ENCODE measurements around the gene NEUROG2.
"Not testable (repeated sequence)": the region's sequence is repeated elsewhere in the genome, so short reads cannot be mapped to it uniquely, and the experiment has no call there.

Gene NEUROG2

GRCh38 chr4:112516066-112516470 is at the start of gene NEUROG2:
NEUROG2 (minus strand) TSS chr4:112516180; CDS start chr4:112515475, 705 bp downstream.
- no peak for DNase-seq

- DNase-seq, result no peak
Measured at GRCh38 chr4:112564706-112565270, 48.8 kb upstream of the NEUROG2 start.

DNA sequence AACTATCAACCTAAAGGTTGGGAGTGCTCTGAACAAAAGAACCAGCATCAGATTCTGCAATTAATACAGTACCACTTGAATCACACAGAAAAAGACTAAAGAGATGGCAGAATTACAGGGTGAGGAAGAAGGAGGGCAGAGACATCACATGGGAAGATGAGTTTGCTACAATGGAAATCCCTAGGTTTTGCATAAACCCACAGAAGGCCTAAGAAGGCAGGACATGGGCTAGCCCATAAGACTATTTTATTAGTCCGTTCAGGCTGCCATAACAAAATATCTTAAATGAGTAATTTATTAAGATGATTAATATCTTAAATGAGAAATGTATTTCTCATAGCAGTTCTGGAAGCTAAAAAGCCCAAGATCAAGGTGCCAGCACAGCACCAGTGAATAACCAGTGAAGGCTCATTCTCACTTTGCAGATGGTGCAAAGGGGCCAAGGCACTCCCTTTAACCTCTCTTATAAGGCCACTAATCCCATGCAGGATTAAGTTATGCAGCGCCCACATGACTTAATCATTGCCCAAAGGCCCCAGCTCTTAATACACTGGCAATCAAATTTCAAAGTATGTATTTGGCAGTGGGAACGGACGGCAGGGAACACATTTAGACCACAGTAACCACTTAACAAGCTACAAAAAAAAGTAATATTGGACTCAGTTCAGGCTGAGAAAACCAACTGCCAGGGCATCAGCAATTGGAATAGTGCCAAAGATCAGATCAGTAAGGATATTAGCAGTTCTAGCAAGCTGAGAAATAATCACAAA is 47.6 kb upstream of the NEUROG2 start:
- no peak for DNase-seq

GRCh38 chr4:112562254-112562879 is 46.4 kb upstream of the NEUROG2 start:
- DNase-seq, result no peak

- no peak for DNase-seq
Measured at GRCh38 chr4:112560084-112560483, 44.1 kb upstream of the NEUROG2 start.

DNA sequence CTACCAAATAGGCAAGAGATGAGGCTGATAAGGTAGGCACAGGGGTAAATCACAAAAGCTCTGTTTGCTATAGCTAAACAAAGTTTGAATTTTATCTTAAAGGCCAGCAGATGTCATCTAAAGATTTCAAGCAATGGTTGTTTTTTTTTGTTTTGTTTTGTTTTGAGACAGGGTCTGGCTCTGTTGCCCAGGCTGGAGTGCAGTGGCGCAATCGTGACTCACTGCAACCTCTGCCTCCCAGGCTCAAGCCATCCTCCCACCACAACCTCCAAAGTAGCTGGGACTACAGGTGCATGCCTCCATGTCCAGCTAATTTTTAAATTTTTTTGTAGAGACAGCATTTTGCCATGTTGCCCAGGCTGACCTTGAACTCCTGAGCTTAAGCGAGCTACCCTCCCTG is 43.1 kb upstream of the NEUROG2 start:
- DNase-seq, result no peak

- no peak for DNase-seq
Measured at GRCh38 chr4:112557676-112558411, 41.9 kb upstream of the NEUROG2 start.

DNA sequence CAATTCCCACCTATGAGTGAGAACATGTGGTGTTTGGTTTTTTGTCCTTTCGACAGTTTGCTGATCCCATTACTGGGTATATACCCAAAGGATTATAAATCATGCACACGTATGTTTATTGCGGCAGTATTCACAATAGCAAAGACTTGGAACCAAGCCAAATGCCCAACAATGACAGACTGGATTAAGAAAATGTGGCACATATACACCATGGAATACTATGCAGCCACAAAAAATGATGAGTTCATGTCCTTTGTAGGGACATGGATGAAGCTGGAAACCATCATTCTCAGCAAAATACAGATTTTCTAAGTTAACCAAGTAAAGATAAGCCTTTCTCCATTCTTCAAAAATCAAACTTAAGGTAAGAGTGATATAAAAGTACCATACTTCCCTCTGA is 38.3 kb upstream of the NEUROG2 start:
- DNase-seq, result not testable (repeated sequence)

DNA sequence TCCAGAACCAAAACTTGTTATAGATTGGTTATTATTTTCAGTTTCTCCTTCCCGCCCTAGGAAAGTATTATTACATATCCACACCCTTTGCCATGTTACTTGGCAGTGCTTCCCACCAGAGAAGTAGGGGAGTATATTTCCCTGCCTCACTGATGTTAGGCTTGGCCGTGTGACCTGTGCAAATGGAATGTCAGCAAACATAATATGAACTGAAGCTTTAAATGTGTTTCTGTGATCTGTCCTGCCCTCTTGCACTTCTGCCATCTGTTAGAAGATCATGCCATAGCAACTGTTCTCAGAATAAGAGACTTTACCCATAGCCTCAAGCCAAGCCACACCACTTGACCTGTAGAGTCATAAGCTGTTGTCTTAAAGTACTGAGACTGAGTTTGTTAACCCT is 36.7 kb upstream of the NEUROG2 start:
- DNase-seq, result no peak

GRCh38 chr4:112550728-112551127 is 34.7 kb upstream of the NEUROG2 start:
- DNase-seq, result no peak

DNA sequence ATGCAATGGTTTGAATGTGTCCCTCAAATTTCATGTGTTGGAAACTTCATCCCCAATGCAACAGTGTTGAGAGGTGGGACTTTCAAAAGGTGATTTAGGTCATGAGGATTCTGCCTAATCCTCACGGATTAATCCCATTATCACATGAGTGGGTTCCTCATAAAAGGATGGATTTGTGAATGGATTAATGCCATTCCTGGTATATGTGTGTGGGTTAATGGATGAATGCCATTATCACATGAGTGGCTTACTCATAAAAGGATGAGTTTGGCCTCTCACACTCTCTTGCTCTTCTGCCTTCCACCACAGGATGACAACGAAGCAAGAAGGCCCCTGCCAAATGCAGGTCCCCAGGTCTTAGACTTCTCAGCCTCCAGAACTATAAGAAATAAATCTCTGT is 30.5 kb upstream of the NEUROG2 start:
- DNase-seq, result no peak

DNA sequence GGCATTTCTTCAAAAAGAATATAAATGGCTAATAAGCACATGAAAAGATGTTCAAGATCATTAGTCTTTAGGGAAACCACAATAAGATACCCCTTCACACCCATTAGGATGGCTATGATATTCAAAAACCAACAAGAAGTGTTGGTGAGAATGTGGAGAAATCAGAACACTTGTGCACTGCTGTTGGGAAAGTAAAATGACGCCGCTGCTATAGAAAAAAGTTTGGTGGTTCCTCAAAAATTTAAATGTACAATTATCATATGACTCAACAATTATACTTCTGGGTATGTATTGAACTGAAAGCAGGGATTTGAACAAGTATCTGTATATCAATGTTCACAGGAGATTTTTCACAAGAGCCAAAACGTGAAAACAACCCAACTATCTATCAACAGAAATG is 29.4 kb upstream of the NEUROG2 start:
- DNase-seq, result no peak

DNA sequence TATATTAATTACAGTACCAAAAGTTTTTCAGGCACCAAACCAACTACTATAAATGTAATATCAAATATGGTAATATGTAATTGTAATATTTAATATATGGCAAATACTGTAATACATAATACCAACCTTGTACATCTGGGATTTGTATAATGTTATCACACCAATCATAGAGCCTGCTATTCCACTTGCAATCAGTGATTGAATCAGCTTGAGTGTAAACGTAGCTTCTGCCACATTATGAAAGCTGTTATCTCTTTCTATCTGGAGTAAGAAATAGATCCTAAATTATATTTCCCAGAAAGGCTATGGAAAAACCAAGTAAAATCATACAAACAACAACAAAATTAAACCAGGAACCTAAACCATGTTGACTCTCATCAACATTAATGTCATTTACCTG is 24.7 kb upstream of the NEUROG2 start:
- no peak for DNase-seq

DNA sequence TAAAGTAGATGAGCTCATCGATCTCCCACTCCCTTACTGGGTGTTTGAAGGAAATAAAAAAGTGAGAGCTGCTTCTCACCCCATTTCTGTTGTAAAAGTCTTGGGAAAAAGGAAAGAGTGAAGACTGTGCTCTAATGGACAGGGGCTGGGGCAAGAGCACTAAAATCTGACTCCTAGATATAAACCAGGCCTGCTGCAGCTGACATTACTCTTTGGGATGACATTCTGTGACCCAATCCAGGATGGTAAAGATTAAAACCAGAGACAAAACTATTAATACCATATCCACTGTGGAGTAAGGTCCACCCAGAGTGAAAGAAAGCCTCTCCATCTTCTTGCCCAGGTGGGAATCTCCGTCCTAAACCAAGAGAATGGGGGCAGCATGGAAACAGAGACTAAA is 20.1 kb upstream of the NEUROG2 start:
- no peak for DNase-seq

- no peak for DNase-seq
Measured at GRCh38 chr4:112532267-112532666, 16.3 kb upstream of the NEUROG2 start.

- DNase-seq, result no peak
Measured at GRCh38 chr4:112531146-112531545, 15.2 kb upstream of the NEUROG2 start.

DNA sequence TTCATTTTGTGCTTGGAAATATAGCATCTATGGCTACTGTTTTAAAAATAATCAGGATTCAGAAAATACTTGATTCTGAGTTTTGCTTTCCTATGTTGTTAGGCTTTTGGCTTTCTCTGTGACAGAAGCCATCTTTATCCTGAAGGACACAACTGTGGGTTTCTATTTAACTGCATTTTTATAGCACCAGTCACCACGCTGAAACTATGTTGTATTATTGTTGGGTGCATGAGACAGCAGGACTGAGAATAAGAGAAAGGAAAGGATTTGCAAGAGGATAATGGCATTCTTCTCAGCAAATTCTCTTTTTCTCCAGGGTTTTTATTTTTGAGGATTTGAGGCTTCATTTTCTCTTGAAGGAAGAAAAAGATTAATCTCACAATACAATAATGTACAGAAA is 10.1 kb upstream of the NEUROG2 start:
- DNase-seq, result no peak

DNA sequence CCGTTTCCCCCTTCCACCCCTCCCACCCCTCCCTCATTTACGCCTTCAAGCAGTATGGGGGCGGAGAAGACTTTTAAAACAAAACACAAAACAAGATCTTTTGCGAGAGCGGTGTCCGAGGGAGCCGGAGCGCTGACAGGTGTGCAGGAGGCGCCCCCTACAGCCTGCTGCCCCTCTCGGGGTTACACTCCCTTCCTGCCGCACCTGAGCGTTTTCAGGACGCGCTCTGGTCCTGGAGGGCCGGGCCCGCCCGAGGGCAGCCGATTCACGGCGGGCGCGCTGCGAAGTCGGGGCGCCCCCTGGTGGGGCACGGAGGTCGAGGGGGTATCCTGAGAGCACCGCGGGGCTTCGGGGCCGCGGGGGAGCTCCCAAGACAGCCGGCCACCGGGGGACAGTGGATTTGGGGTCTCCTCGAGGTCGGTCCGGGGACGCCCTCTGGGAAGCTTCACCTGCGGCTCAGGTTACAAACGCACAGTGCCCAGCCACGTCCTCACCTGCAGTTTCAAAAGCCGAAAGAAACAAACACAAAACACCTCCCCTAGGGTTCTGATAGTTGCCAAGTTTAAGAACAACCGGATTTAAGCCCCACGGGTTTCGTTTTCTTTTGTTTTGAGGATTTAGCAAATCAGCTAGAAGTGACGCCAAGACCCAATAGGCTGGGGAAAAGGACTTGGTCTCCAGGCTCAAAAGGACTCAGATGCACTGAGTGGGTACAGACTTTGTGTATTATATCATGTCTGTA is 8.0 kb upstream of the NEUROG2 start:
- peak; percentile 86 for DNase-seq

DNA sequence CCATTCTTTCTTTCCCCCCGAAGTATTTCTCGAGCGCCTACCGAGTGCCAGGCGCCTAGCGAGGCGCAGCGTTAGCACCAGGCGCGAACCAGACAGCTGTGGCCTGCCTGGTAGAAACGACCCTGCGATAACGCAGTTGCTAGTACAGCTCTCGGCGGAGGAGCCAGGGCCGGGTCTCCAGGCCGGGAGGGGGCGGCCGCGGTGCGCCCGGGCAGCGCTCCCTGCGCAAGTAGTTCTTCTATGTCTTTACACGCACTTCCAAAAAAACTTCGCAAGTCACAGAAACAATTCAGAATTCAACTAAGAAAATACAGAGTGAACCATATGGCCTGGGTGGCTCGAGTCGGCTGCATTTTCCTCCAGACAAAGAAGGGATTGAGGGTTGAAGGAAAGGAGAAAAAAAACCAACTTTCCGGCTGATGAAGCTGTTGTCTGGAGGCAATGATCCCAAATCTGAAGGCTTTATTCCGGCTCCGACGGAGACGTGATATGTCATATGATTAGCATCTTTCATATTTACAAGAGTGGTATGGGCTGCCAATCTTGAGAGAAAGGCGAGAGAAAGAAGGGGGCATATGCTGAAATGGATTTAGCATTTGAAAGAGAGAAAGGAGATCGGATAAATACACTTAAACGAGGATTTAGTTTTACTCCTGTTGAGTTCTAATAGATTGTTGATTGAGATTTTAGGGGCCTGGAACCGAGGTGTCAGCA is 7.2 kb upstream of the NEUROG2 start:
- peak; percentile 61 for DNase-seq

DNA sequence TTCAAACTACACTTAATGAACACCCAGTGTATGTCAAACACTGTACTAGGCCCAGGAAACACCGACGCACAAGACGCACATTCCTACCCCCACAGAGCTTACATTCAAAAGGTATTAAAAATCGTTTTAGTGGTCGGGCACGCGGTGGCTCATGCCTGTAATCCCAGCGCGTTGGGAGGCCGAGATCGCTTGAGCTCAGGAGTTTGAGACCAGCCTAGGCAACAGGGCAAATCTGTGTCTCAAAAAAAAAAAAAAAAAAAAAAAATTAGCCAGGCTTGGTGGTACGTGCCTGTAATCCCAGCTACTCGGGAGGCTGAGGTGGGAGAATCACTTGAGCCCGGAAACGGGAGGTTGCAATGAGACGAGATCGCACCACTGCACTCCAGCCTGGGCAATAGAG is 6.5 kb upstream of the NEUROG2 start:
- DNase-seq, result peak; percentile 3

- peak; percentile 17 for DNase-seq
Measured at GRCh38 chr4:112521123-112522023, 5.4 kb upstream of the NEUROG2 start.
